ENCODE results near the gene ACTRT2.

Gene ACTRT2

DNA sequence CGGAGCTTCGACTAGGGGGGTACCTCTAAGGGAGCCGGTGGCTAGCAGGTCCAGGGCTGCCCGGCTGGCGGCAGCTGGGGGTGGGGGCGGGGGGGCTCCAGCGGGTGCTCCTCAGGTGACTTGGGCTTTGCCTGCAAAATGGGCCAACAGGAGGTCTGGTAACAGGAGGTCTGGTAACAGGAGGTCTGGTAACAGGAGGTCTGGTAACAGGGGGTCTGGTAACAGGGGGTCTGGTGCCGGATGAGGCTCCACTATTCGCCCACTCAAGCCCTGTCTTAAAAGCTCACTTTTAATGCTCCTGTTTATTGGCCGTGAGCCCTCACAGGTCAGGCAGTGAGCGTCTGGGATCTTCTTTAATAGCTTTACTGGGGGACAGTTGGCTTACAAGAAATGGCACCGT lies 40.4 kb upstream of the ACTRT2 start:
- TF ChIP-seq, protein P1, sequence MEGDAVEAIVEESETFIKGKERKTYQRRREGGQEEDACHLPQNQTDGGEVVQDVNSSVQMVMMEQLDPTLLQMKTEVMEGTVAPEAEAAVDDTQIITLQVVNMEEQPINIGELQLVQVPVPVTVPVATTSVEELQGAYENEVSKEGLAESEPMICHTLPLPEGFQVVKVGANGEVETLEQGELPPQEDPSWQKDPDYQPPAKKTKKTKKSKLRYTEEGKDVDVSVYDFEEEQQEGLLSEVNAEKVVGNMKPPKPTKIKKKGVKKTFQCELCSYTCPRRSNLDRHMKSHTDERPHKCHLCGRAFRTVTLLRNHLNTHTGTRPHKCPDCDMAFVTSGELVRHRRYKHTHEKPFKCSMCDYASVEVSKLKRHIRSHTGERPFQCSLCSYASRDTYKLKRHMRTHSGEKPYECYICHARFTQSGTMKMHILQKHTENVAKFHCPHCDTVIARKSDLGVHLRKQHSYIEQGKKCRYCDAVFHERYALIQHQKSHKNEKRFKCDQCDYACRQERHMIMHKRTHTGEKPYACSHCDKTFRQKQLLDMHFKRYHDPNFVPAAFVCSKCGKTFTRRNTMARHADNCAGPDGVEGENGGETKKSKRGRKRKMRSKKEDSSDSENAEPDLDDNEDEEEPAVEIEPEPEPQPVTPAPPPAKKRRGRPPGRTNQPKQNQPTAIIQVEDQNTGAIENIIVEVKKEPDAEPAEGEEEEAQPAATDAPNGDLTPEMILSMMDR (IDR thresholded peaks at IDR 0.05; ENCODE audit: borderline replicate concordance, extremely low read depth, low read length, poor library complexity, severe bottlenecking), result no peak
- ATAC-seq (ENCODE audit: insufficient read depth, low read depth) (no peak), DNase-seq (no peak)
- no peaks in the 10 kb centered on the region for H3K79me2 ChIP-seq (ENCODE audit: insufficient read depth, low read length)
- no peak overlapping the region for H3K9ac ChIP-seq (ENCODE audit: low read depth, low read length)
- H3K27me3 ChIP-seq (ENCODE audit: insufficient read depth, low read length, poor library complexity), result no peaks in the 10 kb centered on the region
- no peaks in the 10 kb centered on the region for H3K9me3 ChIP-seq (ENCODE audit: insufficient read depth, low read length, severe bottlenecking)
- H3K4me2 ChIP-seq (ENCODE audit: insufficient read depth, low read length), result no peak overlapping the region
- no peaks in the 10 kb centered on the region for H3K36me3 ChIP-seq (ENCODE audit: insufficient read depth, low read length)
- no peak overlapping the region for H2AFZ ChIP-seq (ENCODE audit: low read depth, low read length)
- no peak overlapping the region for H3K4me3 ChIP-seq (ENCODE audit: low read depth in 1 of 2, low read length in 2 of 2)
- H4K20me1 ChIP-seq (ENCODE audit: insufficient read depth, low read length), result no peaks in the 10 kb centered on the region; the same call in 1 of the 2 replicates
- no peak overlapping the region for H3K27ac ChIP-seq (ENCODE audit: low read length)
- H3K4me1 ChIP-seq (ENCODE audit: insufficient read depth, low read length), result no peaks in the 10 kb centered on the region

- no peaks in the 10 kb centered on the region for H3K79me2 ChIP-seq (ENCODE audit: insufficient read depth, low read length)
- H3K4me2 ChIP-seq (ENCODE audit: insufficient read depth, low read length), result no peak overlapping the region
- H3K27ac ChIP-seq (ENCODE audit: low read length), result no peak overlapping the region
- H3K9me3 ChIP-seq (ENCODE audit: insufficient read depth, low read length, severe bottlenecking), result no peaks in the 10 kb centered on the region
- H2AFZ ChIP-seq (ENCODE audit: low read depth, low read length), result no peak overlapping the region
- no peaks in the 10 kb centered on the region; the same call in 1 of the 2 replicates for H4K20me1 ChIP-seq (ENCODE audit: insufficient read depth, low read length)
- no peak for DNase-seq
- no peaks in the 10 kb centered on the region for H3K4me1 ChIP-seq (ENCODE audit: insufficient read depth, low read length)
- TF ChIP-seq, protein P1 (IDR thresholded peaks at IDR 0.05; ENCODE audit: borderline replicate concordance, extremely low read depth, low read length, poor library complexity, severe bottlenecking), result no peak
- TF ChIP-seq EZH2 (IDR thresholded peaks at IDR 0.05; ENCODE audit: borderline replicate concordance, low read depth, low read length, severe bottlenecking), result no peak
- H3K4me3 ChIP-seq (ENCODE audit: low read depth in 1 of 2, low read length in 2 of 2), result no peak overlapping the region
- H3K9ac ChIP-seq (ENCODE audit: low read depth, low read length), result no peak overlapping the region
- ATAC-seq (ENCODE audit: insufficient read depth, low read depth), result no peak
- no peaks in the 10 kb centered on the region for H3K36me3 ChIP-seq (ENCODE audit: insufficient read depth, low read length)
- no peaks in the 10 kb centered on the region for H3K27me3 ChIP-seq (ENCODE audit: insufficient read depth, low read length, poor library complexity)
Observed at GRCh38 chr1:2981388-2981787, 39.9 kb upstream of the ACTRT2 start.

GRCh38 chr1:2981981-2982614 lies 39.2 kb upstream of the ACTRT2 start:
- Histone ChIP-seq H2AFZ (ENCODE audit: low read depth, low read length) (no peak overlapping the region), H3K27ac (ENCODE audit: low read length) (no peak overlapping the region), H3K27me3 (ENCODE audit: insufficient read depth, low read length, poor library complexity) (no peaks in the 10 kb centered on the region), H4K20me1 (ENCODE audit: insufficient read depth, low read length) (no peaks in the 10 kb centered on the region), H3K9ac (ENCODE audit: low read depth, low read length) (no peak overlapping the region), H3K4me2 (ENCODE audit: insufficient read depth, low read length) (no peak overlapping the region), H3K4me3 (ENCODE audit: low read depth in 1 of 2, low read length in 2 of 2) (no peak overlapping the region), H3K36me3 (ENCODE audit: insufficient read depth, low read length) (no peaks in the 10 kb centered on the region), H3K9me3 (ENCODE audit: insufficient read depth, low read length, severe bottlenecking) (no peaks in the 10 kb centered on the region), H3K79me2 (ENCODE audit: insufficient read depth, low read length) (no peaks in the 10 kb centered on the region), H3K4me1 (ENCODE audit: insufficient read depth, low read length) (no peaks in the 10 kb centered on the region)
- TF ChIP-seq EZH2 (IDR thresholded peaks at IDR 0.05; ENCODE audit: borderline replicate concordance, low read depth, low read length, severe bottlenecking), result no peak
- TF ChIP-seq, protein P1 (IDR thresholded peaks at IDR 0.05; ENCODE audit: borderline replicate concordance, extremely low read depth, low read length, poor library complexity, severe bottlenecking), result no peak
- ATAC-seq (ENCODE audit: insufficient read depth, low read depth), result no peak
- no peak for DNase-seq
